Endodermal cell (in vitro differentiated cells): Measurements from ENCODE around the gene FAM98C. TPM values are rescaled to one million over a fixed set of nuclear protein-coding genes. Genes with fewer than 3 reads are reported as not detected.

ENCODE experiments used
- DNase-seq: peaks from one replicate; pipeline ENCODE4 v3.0.0-alpha.2; 2017
- H3K27ac ChIP-seq: 2 replicates; pipeline ENCODE4 v1.5.1; 2013; ENCODE audit warnings: mild to moderate bottlenecking, low read depth, low read length, moderate library complexity
- H3K27me3 ChIP-seq: 2 replicates; pipeline ENCODE4 v1.6.1; 2013; ENCODE audit warnings: mild to moderate bottlenecking, low read length, moderate library complexity; ENCODE audit not compliant: insufficient read depth, control insufficient read depth, poor library complexity, severe bottlenecking
- H3K36me3 ChIP-seq: 2 replicates; pipeline ENCODE4 v1.7.0; 2013; ENCODE audit warnings: mild to moderate bottlenecking, low read length, moderate library complexity; ENCODE audit not compliant: control insufficient read depth, insufficient read depth
- H3K4me1 ChIP-seq: one replicate; pipeline ENCODE4 v1.7.0; 2013; ENCODE audit warnings: low read length; ENCODE audit not compliant: control insufficient read depth, insufficient read depth
- H3K4me3 ChIP-seq: 2 replicates; pipeline ENCODE4 v1.5.1; 2013; ENCODE audit warnings: mild to moderate bottlenecking, low read length, moderate library complexity
- H3K9ac ChIP-seq: 2 replicates; pipeline ENCODE4 v1.6.1; 2013; ENCODE audit warnings: mild to moderate bottlenecking, low read length, moderate library complexity; ENCODE audit not compliant: poor library complexity, severe bottlenecking; ENCODE audit errors: extremely low read depth
- H3K9me3 ChIP-seq: 2 replicates; pipeline ENCODE4 v1.6.1; 2013; ENCODE audit warnings: mild to moderate bottlenecking, low read length, moderate library complexity; ENCODE audit not compliant: control insufficient read depth
- H3K27ac Mint-ChIP-seq: 2 replicates; pipeline ENCODE4 v1.8.0; 2020; ENCODE audit warnings: mixed read lengths
- H3K27me3 Mint-ChIP-seq: 2 replicates; pipeline ENCODE4 v1.8.0; 2021; ENCODE audit warnings: mild to moderate bottlenecking, mixed read lengths; ENCODE audit not compliant: insufficient read depth
- H3K36me3 Mint-ChIP-seq: 2 replicates; pipeline ENCODE4 v1.8.0; 2020; ENCODE audit warnings: low read depth, mixed read lengths
- H3K4me1 Mint-ChIP-seq: 2 replicates; pipeline ENCODE4 v1.8.0; 2020; ENCODE audit warnings: mixed read lengths
- H3K4me3 Mint-ChIP-seq: 2 replicates; pipeline ENCODE4 v1.8.0; 2020; ENCODE audit warnings: mild to moderate bottlenecking, moderate library complexity, mixed read lengths
- H3K9me3 Mint-ChIP-seq: 2 replicates; pipeline ENCODE4 v1.8.0; 2020; ENCODE audit warnings: mild to moderate bottlenecking, mixed read lengths
- CTCF ChIP-seq: fragments of 200-600 bp; sonication (generic); conservative IDR thresholded peaks from 2 replicates; pipeline ENCODE4 v1.5.0; 2021; ENCODE audit warnings: antibody characterized with exemption, mild to moderate bottlenecking
- WGBS, 2 experiments: methylation state at CpG; one replicate each; pipeline versions ENCODE4 v1.1.5 to v1.1.7; 2013; ENCODE audit warnings: missing lambda C conversion rate in 2 of 2, mixed read lengths in 1 of 2; ENCODE audit not compliant: insufficient coverage in 1 of 2, insufficient read length in 1 of 2; 5-methylcytosine and 5-hydroxymethylcytosine counted together
- total RNA-seq, 2 donors: library from RNA; stranded (reverse); fragmentation: NEBNext Ultra II Directional in 1 of 2; extraction: Animal tissue kit (Norgen Biotek cat#: 25700) in 1 of 2; gene quantifications; 2 replicates in 1 of 2; 3 replicates in 1 of 2; pipeline ENCODE4 v1.2.1, GENCODE V29; 2021

Gene FAM98C
- total RNA-seq, 2 donors from 2014 or later = 8.6 to 13.7 TPM

- Mint-ChIP-seq H3K4me1 (peaks cover 3% of the 10 kb centered on the region), H3K9me3 (no peaks in the 10 kb centered on the region), H3K27me3 (peaks cover 29% of the 10 kb centered on the region), H3K27ac (no peak overlapping the region), H3K36me3 (peaks cover 48% of the 10 kb centered on the region), H3K4me3 (no peak overlapping the region)
- Histone ChIP-seq H3K4me1 (no peaks in the 10 kb centered on the region), H3K9ac (no peak overlapping the region), H3K4me3 (no peak overlapping the region), H3K27me3 (no peaks in the 10 kb centered on the region), H3K9me3 (no peaks in the 10 kb centered on the region), H3K36me3 (peaks cover 43% of the 10 kb centered on the region), H3K27ac (no peak overlapping the region)
- TF ChIP-seq CTCF = no peak
- WGBS, 2 experiments = 92 to 95% methylated on average over 7 to 10 of the region's 10 CpGs
- DNase-seq = no peak
Observed at GRCh38 chr19:38383184-38383583, 19.7 kb upstream of the FAM98C start.

DNA sequence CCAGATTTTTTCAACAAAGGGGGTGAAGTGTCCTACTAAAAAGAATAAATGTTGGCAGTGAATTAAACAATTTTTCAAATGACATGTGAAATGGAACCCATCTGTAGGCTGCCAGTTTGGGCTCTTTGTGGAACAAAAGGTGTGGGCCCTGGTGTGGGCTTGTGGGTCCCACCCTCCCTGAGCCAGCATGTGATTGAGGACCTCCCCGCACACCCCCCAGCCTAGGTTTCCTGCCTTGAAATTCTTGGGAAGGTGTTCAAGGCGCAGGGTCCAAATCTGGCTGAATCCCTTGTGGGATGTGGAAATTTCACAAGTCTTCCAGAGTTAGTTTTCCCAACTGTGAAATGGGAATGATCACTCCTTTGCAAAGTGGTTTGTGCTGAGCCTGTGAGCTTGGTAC is 19.1 kb upstream of the FAM98C start:
- Mint-ChIP-seq H3K27me3 (peaks cover 29% of the 10 kb centered on the region), H3K4me3 (no peak overlapping the region), H3K4me1 (peaks cover 3% of the 10 kb centered on the region), H3K36me3 (peaks cover 48% of the 10 kb centered on the region), H3K27ac (no peak overlapping the region), H3K9me3 (no peaks in the 10 kb centered on the region)
- H3K4me3 ChIP-seq = no peak overlapping the region
- WGBS, 2 experiments = 100% methylated on average over 1 to 2 of the region's 2 CpGs
- TF ChIP-seq CTCF = no peak
- no peak overlapping the region for H3K9ac ChIP-seq
- H3K9me3 ChIP-seq = no peaks in the 10 kb centered on the region
- H3K27ac ChIP-seq = no peak overlapping the region
- H3K4me1 ChIP-seq = no peaks in the 10 kb centered on the region
- peaks cover 42% of the 10 kb centered on the region for H3K36me3 ChIP-seq
- H3K27me3 ChIP-seq = no peaks in the 10 kb centered on the region
- DNase-seq = no peak

GRCh38 chr19:38384209-38385027 is 18.5 kb upstream of the FAM98C start:
- Mint-ChIP-seq H3K36me3 (peaks cover 46% of the 10 kb centered on the region), H3K4me1 (peaks cover 4% of the 10 kb centered on the region), H3K27me3 (peaks cover 29% of the 10 kb centered on the region), H3K9me3 (no peaks in the 10 kb centered on the region), H3K4me3 (no peak overlapping the region), H3K27ac (no peak overlapping the region)
- no peaks in the 10 kb centered on the region for H3K27me3 ChIP-seq
- no peaks in the 10 kb centered on the region for H3K9me3 ChIP-seq
- no peak overlapping the region for H3K9ac ChIP-seq
- DNase-seq = peak; percentile 89
- H3K4me3 ChIP-seq = no peak overlapping the region
- no peak overlapping the region for H3K27ac ChIP-seq
- H3K36me3 ChIP-seq = peaks cover 36% of the 10 kb centered on the region
- H3K4me1 ChIP-seq = no peaks in the 10 kb centered on the region
- 83 to 90% methylated on average over 2 to 10 of the region's 10 CpGs for WGBS, 2 experiments
- TF ChIP-seq CTCF = peak; percentile 74
